ENCODE measurements around the gene CASTOR1.

GRCh38 chr22:30308518-30309230, 19.4 kb upstream of the CASTOR1 start:
- TF ChIP-seq GATA2 (IDR thresholded peaks at IDR 0.05; ENCODE audit: low read depth, low read length) (no peak), GATA3 (IDR thresholded peaks at IDR 0.05; ENCODE audit: low read depth, low read length) (no peak)
